Measurements from ENCODE around the gene CDH4.

The CDH4 gene

GRCh38 chr20:61360940-61361339 is 108.9 kb downstream of the CDH4 start:
- no peak for DNase-seq

DNA sequence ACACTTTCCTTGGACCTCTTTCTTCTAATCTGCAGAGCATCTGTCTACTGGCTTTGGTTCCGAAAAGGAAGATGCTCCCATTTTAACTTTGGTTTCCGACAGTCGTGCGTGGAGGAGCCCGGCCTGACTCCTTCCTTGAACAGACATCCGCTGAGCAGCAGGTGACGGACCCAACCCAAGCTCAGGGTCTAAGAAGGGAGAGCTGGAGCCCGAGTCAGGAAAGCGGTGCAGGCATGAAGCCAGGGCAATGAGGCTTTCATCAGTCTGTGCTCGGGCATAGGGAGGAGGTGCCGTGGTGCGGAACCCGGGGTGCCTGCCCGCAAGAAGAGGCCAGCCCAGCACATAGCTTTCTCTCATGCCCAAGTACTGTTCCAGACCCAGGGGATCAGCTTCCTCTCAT is 109.4 kb downstream of the CDH4 start:
- no peak for DNase-seq

GRCh38 chr20:61364147-61364546 is 112.1 kb downstream of the CDH4 start:
- DNase-seq: no peak

DNA sequence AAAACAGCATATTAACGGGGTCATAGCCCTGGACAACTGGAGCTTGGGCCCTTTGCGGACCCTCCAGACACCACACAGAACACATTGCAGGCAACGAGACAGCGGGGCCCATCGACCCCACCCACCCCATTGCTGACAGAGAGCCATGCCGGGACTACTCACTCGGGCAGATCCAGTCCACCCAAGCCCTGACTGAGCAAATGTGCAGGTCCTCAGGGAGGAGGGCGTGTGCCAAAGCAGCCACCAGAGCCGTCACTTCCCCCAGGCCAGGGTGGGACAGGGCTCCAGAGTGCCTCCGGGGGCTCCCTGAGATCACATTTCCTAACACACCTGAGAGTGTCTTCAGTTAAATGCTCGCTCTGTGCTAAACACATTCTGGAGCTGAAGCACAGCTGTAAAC is 114.9 kb downstream of the CDH4 start:
- no peak for DNase-seq

GRCh38 chr20:61369731-61370520 is 117.9 kb downstream of the CDH4 start:
- no peak for DNase-seq

DNA sequence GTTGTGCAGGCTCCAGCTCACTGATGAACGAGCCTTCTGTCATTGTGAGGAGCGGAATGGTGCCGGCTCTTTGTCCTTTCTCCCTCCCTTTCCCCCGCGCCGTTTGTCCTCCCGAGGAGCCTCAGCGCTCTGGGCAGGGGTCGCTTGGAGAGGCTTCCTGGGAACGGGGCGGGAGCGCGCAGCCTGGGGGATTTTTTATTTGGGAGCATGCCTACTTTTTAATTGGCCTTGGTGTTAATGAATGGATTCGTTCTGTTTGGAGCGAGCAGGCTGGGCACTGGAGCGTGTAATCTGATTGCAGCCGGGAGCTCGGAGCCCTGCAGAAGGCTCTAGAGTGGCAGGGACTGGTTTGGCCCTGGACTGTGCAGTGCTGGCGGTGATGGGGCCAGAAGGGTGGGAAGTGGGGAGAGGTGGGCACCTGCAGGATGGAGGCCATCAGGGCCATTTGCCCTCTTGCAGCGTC is 118.8 kb downstream of the CDH4 start:
- DNase-seq: no peak

DNA sequence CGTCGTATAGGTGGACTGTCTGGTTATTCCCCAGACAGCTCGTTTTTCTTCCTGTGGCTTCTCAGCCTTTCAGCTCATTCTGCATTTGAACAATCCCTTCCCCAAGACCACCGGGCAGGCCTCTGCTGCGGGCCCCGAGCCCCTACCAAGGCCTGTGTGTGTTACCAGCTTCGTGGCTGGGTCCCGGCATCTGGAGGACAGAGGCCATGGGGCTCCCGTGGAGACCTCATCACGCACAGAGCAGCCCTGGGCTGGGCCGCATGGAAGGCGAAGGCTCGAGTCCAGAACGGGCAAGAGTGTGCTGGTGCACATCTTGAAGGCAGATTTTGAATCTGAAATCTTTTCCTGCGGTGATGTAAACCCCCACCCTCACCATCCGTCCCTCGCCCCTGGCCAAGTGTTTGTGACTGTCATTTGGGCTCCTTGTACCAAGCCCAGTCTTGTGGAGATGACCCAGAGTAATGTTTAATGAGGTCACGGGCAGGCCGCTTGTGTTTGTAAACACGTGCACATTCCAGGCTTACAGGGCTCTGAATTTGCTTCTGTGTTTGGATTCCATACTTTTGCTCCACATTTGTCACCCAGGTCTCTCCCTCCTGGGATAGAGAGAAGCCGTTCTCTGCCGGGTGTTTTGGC is 119.6 kb downstream of the CDH4 start:
- no peak for DNase-seq

DNA sequence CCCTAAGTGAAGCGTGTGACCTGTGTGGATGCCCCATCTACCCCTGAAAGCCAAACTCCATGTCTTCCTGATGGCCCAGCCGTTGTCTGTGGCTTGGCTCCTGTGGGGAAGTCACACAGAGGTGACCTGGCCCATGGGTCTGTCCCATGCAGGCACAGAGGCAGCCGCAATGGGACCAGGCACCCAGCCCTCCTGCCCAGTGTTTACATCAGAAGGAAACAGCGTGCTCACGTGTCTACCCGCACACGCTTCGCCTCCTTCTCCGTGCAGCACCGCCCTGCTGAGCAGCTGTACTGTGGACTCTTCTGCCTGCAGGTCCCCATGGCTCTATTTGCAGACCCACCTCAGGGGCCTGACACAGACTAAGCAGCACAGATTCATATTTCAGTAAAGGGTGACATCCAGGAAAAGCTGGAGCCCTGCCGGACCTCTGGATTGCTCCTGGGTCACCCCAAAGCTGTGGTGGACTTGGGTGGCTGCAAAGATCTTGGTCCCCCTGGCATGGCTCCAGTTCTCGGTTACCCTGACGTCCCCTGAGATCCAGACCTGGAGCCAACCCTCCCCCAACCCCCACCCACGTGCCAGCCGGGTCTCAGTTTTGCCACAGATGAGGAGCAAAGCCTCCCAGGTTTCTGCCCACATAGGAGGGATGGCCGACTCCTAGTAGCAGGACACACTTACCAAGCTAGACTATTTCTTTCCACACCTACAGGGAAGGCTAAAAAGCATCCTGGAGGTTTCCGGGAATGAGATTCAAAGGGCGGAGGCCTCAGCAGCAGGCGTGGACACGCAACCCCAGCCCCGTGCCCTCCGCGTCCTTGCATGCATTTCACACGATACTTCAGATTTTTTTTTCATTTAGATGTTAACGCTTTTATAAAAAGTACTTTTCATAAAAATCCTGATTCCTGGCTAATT is 120.3 kb downstream of the CDH4 start:
- no peak for DNase-seq

DNA sequence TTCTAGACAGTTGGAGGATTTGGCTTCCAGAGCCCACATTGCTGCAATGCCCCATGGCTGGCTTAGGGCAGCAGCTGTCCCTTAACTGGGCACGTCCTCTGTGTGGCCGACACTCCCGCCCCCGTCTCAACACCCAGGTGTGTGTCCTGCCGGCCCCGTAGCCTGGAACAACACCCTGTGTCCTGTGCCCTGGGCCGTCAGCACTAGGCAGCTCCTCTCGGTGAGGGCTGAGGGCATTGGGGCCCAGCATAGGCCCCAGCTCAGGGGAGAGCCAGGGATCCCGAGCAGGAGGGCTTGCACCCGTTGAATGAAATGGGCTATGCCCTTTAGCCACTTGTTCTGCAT is 121.0 kb downstream of the CDH4 start:
- no peak for DNase-seq

GRCh38 chr20:61373956-61374545 is 122.0 kb downstream of the CDH4 start:
- no peak for DNase-seq

- no peak for DNase-seq
These were observed 124.6 kb downstream of the CDH4 start for GRCh38 chr20:61376541-61377240.

GRCh38 chr20:61378694-61379355 is 126.8 kb downstream of the CDH4 start:
- DNase-seq: no peak

GRCh38 chr20:61379898-61380544 is 128.0 kb downstream of the CDH4 start:
- DNase-seq: no peak

- DNase-seq: no peak
These were observed 128.5 kb downstream of the CDH4 start for GRCh38 chr20:61380545-61380915.

- DNase-seq: no peak
These were observed 130.1 kb downstream of the CDH4 start for GRCh38 chr20:61382194-61382593.

DNA sequence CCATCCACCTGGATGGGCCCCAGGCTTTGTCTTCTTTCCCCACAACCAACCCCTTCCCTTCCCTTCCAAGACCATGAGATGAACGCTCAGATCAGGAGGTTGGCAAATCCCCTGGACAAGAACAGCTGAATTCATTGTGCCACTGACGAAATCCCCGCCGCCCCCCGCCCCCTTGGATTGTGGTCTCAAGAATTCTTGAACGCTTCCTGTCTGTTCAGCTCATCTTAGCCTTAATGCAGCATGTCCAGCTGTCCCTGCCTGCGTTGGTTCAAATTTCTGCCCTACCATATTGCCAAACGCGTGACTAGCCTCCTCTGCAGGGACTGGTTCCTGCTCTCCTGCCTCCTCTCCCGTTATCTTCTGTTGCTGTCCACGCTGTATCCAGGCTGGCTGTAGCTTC is 133.2 kb downstream of the CDH4 start:
- no peak for DNase-seq

GRCh38 chr20:61385731-61386130 is 133.7 kb downstream of the CDH4 start:
- DNase-seq: no peak

GRCh38 chr20:61387204-61387953 is 135.3 kb downstream of the CDH4 start:
- DNase-seq: peak; percentile 21

DNA sequence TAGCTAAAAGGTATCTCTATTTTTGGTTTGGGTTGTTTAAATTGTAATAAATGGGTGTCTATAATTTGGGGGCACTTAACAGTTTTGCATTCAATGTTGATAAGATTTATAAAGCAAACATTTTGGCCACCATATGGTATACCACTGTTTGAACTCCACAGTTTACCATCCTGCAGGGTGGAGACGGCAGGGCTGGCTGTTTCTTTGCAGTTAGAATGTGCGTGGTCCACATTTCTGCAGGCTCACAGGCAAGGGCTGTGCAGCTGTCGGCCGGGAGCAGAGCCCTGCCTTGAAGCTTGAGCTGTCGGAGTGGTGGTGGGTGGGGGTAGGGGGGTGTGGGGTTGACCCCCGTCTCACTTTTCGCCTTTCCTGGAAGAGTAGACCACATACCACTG is 135.9 kb downstream of the CDH4 start:
- DNase-seq: no peak

GRCh38 chr20:61389077-61389476 is 137.0 kb downstream of the CDH4 start:
- no peak for DNase-seq

- no peak for DNase-seq
These were observed 139.1 kb downstream of the CDH4 start for GRCh38 chr20:61391185-61391584.
